ENCODE data around the gene ME3. TPM values are rescaled to one million over a fixed set of nuclear protein-coding genes. Genes with fewer than 3 reads are reported as not detected.
"Not testable (repeated sequence)": the region's sequence is repeated elsewhere in the genome, so short reads cannot be mapped to it uniquely, and the experiment has no call there.

ME3 gene
- total RNA-seq, 1 experiment from 2014 or later = 14.2 TPM

DNA sequence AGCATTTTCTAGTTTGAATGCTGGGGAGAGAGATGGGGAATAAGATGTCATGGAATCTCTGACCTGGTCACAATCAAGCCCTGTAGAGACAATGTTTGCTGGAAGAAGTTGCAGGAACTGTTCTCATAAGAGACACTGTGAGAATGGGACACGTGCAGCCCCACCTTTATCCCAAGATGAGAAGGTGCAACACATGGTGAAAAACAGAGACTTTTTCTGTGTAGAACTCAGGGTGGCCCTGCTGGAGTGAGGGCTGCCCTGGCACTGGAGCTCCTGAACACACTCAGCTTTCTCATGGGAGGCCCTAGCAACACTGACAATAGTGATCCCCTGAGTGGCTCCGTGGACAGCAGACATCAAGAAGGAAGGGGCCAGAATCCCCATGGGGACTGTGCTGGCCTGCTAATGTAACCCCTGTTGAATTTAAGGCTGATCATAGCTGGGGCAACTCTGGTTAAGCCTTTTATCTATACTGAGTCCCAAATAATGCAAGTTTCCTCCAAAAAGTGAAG is 106.6 kb downstream of the ME3 start:
- Mint-ChIP-seq H3K4me1 (ENCODE audit: low read depth, unreplicated experiment) (peaks cover 43% of the 10 kb centered on the region), H3K9me3 (ENCODE audit: low read depth, unreplicated experiment) (no peaks in the 10 kb centered on the region), H3K27ac (ENCODE audit: unreplicated experiment) (no peak overlapping the region), H3K27me3 (ENCODE audit: unreplicated experiment) (no peaks in the 10 kb centered on the region), H3K4me3 (ENCODE audit: low read depth, unreplicated experiment) (no peak overlapping the region), H3K36me3 (ENCODE audit: insufficient read depth, unreplicated experiment) (no peaks in the 10 kb centered on the region)
- TF ChIP-seq, protein P1, sequence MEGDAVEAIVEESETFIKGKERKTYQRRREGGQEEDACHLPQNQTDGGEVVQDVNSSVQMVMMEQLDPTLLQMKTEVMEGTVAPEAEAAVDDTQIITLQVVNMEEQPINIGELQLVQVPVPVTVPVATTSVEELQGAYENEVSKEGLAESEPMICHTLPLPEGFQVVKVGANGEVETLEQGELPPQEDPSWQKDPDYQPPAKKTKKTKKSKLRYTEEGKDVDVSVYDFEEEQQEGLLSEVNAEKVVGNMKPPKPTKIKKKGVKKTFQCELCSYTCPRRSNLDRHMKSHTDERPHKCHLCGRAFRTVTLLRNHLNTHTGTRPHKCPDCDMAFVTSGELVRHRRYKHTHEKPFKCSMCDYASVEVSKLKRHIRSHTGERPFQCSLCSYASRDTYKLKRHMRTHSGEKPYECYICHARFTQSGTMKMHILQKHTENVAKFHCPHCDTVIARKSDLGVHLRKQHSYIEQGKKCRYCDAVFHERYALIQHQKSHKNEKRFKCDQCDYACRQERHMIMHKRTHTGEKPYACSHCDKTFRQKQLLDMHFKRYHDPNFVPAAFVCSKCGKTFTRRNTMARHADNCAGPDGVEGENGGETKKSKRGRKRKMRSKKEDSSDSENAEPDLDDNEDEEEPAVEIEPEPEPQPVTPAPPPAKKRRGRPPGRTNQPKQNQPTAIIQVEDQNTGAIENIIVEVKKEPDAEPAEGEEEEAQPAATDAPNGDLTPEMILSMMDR (IDR thresholded peaks at IDR 0.05; ENCODE audit: unreplicated experiment) = no peak
- no TSS peak for BruUV-seq (replicated peaks)
- no peak for DNase-seq
- intact Hi-C loops (cut with micrococcal nuclease; ENCODE audit: unreplicated experiment) = no loop called here
- CTCF ChIA-PET = no interaction called here

DNA sequence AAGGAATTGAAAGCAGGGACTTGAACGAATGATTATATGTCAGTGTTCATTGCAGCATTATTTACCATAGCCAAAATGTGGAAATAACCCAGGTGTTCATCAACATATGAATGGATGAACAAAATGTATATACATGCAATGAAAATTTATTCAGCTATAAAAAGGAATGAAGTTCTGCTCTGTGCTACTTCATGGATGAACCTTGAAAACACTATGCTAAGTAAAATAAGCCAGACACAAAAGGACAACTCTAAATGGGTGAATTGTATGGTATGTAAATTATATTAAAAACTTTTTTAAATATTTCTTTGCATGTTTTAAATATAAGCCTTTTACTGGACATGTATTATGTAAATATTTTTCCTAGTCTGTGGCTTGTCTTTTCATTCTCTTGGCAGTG is 107.0 kb downstream of the ME3 start:
- Mint-ChIP-seq H3K27me3 (ENCODE audit: unreplicated experiment) (no peaks in the 10 kb centered on the region), H3K27ac (ENCODE audit: unreplicated experiment) (no peak overlapping the region), H3K4me1 (ENCODE audit: low read depth, unreplicated experiment) (peaks cover 38% of the 10 kb centered on the region), H3K36me3 (ENCODE audit: insufficient read depth, unreplicated experiment) (no peaks in the 10 kb centered on the region), H3K9me3 (ENCODE audit: low read depth, unreplicated experiment) (no peaks in the 10 kb centered on the region), H3K4me3 (ENCODE audit: low read depth, unreplicated experiment) (no peak overlapping the region)
- intact Hi-C loops (cut with micrococcal nuclease; ENCODE audit: unreplicated experiment) = no loop called here
- TF ChIP-seq, protein P1 (IDR thresholded peaks at IDR 0.05; ENCODE audit: unreplicated experiment) = no peak
- DNase-seq = no peak
- no TSS peak for BruUV-seq (replicated peaks)
- CTCF ChIA-PET = no interaction called here

DNA sequence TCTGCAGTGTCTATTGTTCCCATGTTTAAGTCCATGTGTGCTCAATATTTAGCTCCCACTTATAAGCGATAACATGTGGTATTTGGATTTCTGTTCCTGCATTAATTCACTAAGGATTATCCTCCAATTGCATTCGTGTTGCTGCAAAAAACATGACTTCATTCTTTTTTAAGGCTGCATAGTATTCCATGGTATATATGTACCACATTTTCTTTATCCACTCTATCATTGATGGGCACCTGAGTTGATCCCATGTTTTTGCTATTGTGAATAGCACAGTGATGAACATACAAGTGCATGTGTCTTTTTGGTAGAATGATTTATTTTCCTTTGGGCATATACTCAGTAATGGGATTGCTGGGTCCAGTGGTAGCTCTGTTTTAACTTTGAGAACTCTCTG is 109.6 kb downstream of the ME3 start:
- CTCF ChIA-PET; DNase-seq; H3K9me3 Mint-ChIP-seq (ENCODE audit: low read depth, unreplicated experiment); BruUV-seq (replicated peaks); H3K36me3 Mint-ChIP-seq (ENCODE audit: insufficient read depth, unreplicated experiment); H3K27me3 Mint-ChIP-seq (ENCODE audit: unreplicated experiment); H3K4me3 Mint-ChIP-seq (ENCODE audit: low read depth, unreplicated experiment); intact Hi-C loops (cut with micrococcal nuclease; ENCODE audit: unreplicated experiment); H3K27ac Mint-ChIP-seq (ENCODE audit: unreplicated experiment): not testable (repeated sequence)
- H3K4me1 Mint-ChIP-seq (ENCODE audit: low read depth, unreplicated experiment) = peaks cover 29% of the 10 kb centered on the region

DNA sequence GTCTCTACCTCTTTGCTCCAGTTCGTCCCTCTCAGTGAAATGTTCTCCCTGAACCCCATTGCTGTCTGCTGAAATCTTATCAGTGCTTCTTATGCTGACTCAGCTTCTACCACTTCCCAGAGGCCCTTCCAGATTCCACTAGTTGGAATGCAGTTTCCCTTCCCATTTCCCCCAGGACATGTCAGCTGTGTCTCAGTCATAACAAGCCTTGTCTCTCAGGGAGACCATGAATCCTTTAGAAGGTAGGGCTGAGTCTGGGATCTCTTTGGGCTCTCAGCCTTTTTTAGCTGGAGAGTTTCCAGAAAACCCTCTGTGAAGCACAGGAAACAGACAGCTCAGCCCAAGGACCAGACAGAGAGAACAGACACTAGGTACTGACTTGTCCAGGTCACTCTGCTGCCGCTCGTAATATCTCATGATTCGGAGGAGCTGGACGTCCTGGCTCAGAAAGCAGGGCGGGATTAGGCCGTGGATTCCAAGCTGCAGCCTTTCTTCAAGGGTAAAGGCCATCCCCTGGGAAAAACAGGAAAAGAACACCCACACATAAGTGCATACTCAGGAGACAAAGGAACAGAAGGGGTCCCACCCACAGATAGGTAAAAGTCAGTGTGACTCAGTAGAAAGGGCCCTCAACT is 113.0 kb downstream of the ME3 start:
- no peak overlapping the region for H3K4me3 Mint-ChIP-seq (ENCODE audit: low read depth, unreplicated experiment)
- no TSS peak for BruUV-seq (replicated peaks)
- peaks cover 17% of the 10 kb centered on the region for H3K4me1 Mint-ChIP-seq (ENCODE audit: low read depth, unreplicated experiment)
- H3K27ac Mint-ChIP-seq (ENCODE audit: unreplicated experiment) = no peak overlapping the region
- intact Hi-C loops (cut with micrococcal nuclease; ENCODE audit: unreplicated experiment) = no loop called here
- no peaks in the 10 kb centered on the region for H3K9me3 Mint-ChIP-seq (ENCODE audit: low read depth, unreplicated experiment)
- H3K27me3 Mint-ChIP-seq (ENCODE audit: unreplicated experiment) = no peaks in the 10 kb centered on the region
- TF ChIP-seq, protein P1 (IDR thresholded peaks at IDR 0.05; ENCODE audit: unreplicated experiment) = no peak
- no peak for DNase-seq
- H3K36me3 Mint-ChIP-seq (ENCODE audit: insufficient read depth, unreplicated experiment) = no peaks in the 10 kb centered on the region
- CTCF ChIA-PET = no interaction called here

DNA sequence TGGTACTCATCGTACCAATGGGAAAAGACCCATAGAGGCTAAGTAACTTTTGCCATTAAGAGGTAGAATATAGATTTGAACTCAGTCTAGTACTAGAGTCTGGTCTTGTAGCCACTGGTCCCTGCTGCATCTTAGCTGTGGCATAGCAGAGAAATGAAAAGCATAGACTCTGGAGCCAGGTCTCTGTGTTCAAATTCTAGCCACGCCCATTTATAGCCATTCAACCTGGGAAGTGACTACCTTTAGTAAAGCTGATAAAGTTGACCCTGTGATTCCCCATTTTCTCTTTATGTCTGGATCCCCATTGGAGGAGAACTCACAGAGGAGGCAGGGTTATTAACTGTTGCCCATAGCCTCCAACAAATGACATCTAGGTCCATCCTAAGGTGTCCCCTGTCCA is 113.6 kb downstream of the ME3 start:
- TF ChIP-seq, protein P1 (IDR thresholded peaks at IDR 0.05; ENCODE audit: unreplicated experiment) = no peak
- CTCF ChIA-PET = no interaction called here
- Mint-ChIP-seq H3K27ac (ENCODE audit: unreplicated experiment) (no peak overlapping the region), H3K9me3 (ENCODE audit: low read depth, unreplicated experiment) (no peaks in the 10 kb centered on the region), H3K36me3 (ENCODE audit: insufficient read depth, unreplicated experiment) (no peaks in the 10 kb centered on the region), H3K4me1 (ENCODE audit: low read depth, unreplicated experiment) (peaks cover 17% of the 10 kb centered on the region), H3K4me3 (ENCODE audit: low read depth, unreplicated experiment) (no peak overlapping the region), H3K27me3 (ENCODE audit: unreplicated experiment) (no peaks in the 10 kb centered on the region)
- DNase-seq = no peak
- no TSS peak for BruUV-seq (replicated peaks)
- intact Hi-C loops (cut with micrococcal nuclease; ENCODE audit: unreplicated experiment) = no loop called here
